HG03066 (cell line): ENCODE measurements around the gene SHISA2.

Experiments
- ATAC-seq: cut with Tn5 transposase; IDR thresholded peaks from one replicate; pipeline ENCODE4 v1.9.1; 2021; ENCODE audit warnings: low read depth; ENCODE audit not compliant: unreplicated experiment

Gene SHISA2

DNA sequence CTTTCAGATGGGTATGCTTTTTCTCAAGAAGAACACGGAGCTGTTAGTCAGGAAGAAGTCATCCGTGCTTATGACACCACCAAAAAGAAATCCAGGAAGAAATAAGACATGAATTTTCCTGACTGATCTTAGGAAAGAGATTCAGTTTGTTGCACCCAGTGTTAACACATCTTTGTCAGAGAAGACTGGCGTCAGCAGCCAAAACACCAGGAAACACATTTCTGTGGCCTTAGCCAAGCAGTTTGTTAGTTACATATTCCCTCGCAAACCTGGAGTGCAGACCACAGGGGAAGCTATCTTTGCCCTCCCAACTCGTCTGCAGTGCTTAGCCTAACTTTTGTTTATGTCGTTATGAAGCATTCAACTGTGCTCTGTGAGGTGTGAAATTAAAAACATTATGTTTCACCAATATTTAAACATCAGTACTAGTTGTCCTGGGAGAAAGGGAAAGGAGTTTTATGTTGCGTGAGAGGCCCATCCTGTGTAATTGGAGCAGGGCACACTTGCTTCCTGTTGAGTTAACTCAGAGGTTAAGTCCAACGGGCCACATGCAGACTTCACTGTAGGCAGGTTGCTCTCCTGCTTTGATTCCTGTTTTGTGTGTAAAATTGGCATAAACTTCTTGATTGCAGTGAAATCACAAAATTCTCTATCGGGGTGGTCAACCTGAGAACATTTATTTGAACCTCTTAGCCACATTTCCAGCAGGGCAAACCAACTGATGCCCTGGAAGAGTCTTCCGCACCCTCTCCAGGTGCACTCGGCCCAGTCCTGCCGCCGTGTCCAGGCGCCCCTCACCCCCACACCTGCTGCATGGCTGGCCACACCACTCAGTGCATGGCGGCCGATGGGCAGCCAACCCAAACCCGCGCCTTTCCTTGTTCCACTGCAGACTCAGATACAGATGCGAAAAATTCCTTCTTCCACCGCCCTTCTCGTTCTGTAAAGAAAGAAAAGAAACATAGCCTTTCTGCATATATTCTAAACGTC lies 31.6 kb downstream of the SHISA2 start:
- ATAC-seq = no peak

DNA sequence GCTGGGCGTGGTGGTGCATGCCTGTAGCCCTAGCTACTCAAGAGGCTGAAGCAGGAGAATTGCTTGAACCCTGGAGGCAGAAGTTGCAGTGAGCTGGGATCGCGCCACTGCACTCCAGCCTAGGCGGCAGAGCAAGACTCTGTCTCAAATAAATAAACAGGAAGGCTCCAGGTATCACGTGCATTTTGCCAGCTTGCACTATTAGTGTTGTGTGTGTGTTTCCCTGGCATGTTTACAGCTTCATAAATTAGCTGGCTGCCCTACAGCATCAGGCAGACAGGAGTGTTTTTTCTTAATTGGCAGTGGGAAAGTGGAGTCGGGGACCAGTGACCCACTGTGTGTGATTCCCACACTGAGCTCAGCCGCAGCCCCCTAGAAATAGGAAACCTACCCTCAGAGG lies 32.6 kb downstream of the SHISA2 start:
- no peak for ATAC-seq

- ATAC-seq = no peak
These were observed 33.7 kb downstream of the SHISA2 start for GRCh38 chr13:26017932-26018665.

DNA sequence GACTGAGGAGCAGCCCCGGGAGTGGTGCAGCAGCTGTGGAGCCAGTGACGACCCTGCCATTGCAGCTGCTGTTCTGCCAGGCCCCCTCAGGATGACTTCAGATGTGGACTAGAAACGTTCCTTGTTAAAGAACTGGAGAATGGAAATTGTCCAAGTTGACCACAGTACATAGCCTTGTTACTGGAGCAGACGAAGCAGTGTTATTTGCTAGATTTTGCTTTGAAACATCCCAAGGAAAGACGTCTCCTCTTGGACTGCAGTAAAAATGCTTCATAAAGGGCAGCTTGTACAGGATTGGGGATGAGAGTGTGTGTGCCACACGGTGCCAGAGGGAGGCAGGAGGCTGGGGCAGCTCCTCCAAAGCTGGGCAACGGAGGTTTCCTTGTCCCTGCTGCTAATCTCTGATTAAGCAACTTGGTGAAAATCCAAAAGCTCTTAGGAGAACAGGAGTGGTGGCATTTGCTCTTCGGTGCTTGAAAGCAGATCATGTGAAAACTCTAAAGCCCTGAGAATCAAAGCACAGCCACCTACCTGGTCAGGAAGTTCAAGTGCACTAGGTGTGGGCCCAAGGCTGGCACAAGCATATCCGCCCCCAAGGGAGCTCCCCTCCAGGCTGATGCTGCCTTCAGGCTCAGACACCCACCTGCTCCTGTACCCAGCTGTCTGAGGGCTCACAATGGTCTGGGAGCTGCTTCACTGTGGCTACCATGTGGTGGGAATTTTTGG lies 34.5 kb downstream of the SHISA2 start:
- no peak for ATAC-seq

DNA sequence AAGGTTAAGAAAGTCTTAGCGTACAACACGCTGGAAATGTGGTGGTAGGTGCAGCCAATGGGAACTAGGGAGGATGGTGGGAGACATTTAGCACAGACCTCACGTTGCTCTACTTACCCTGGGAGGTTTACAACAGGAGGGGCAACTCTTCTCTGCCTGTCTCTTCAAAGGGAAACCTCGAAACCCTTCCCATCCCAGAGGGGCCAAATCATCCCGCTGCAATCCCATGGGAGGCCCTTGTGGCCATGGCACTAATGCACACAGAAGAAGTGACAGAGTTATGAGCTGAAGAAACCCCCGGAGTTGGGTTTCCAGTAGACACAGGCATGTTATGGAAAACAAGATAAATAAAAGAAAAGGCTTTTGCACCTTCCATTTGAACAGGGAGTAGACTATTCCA lies 35.6 kb downstream of the SHISA2 start:
- ATAC-seq = no peak

GRCh38 chr13:26015271-26016125 lies 36.3 kb downstream of the SHISA2 start:
- ATAC-seq = no peak

GRCh38 chr13:26012995-26013394 lies 38.8 kb downstream of the SHISA2 start:
- ATAC-seq = no peak

- no peak for ATAC-seq
These were observed 39.6 kb downstream of the SHISA2 start for GRCh38 chr13:26011996-26012821.

- ATAC-seq = no peak
These were observed 40.6 kb downstream of the SHISA2 start for GRCh38 chr13:26011208-26011573.

- ATAC-seq = no peak
These were observed 41.2 kb downstream of the SHISA2 start for GRCh38 chr13:26010487-26011207.

- no peak for ATAC-seq
These were observed 44.3 kb downstream of the SHISA2 start for GRCh38 chr13:26007261-26008125.
